ENCODE data around the gene ANKEF1.

Gene ANKEF1

GRCh38 chr20:10075606-10076005, 40.8 kb downstream of the ANKEF1 start:
- Mint-ChIP-seq H3K9me3 (no peaks in the 10 kb centered on the region), H3K4me1 (peaks cover 7% of the 10 kb centered on the region), H3K27me3 (ENCODE audit: low read depth, poor library complexity) (peaks cover 7% of the 10 kb centered on the region), H3K36me3 (ENCODE audit: low read depth) (no peaks in the 10 kb centered on the region), H3K27ac (no peak overlapping the region), H3K4me3 (no peak overlapping the region)
- no peak for TF ChIP-seq CTCF (IDR thresholded peaks at IDR 0.05)
- DNase-seq: no peak

GRCh38 chr20:10076126-10077080, 41.6 kb downstream of the ANKEF1 start:
- H3K4me1 Mint-ChIP-seq: peaks cover 7% of the 10 kb centered on the region
- H3K9me3 Mint-ChIP-seq: no peaks in the 10 kb centered on the region
- TF ChIP-seq CTCF (IDR thresholded peaks at IDR 0.05): no peak
- no peak for DNase-seq
- no peak overlapping the region for H3K4me3 Mint-ChIP-seq
- no peaks in the 10 kb centered on the region for H3K36me3 Mint-ChIP-seq (ENCODE audit: low read depth)
- peaks cover 7% of the 10 kb centered on the region for H3K27me3 Mint-ChIP-seq (ENCODE audit: low read depth, poor library complexity)
- no peak overlapping the region for H3K27ac Mint-ChIP-seq

GRCh38 chr20:10077081-10077471, 42.3 kb downstream of the ANKEF1 start:
- no peaks in the 10 kb centered on the region for H3K9me3 Mint-ChIP-seq
- H3K27ac Mint-ChIP-seq: no peak overlapping the region
- H3K36me3 Mint-ChIP-seq (ENCODE audit: low read depth): no peaks in the 10 kb centered on the region
- peaks cover 7% of the 10 kb centered on the region for H3K4me1 Mint-ChIP-seq
- H3K27me3 Mint-ChIP-seq (ENCODE audit: low read depth, poor library complexity): peaks cover 7% of the 10 kb centered on the region
- TF ChIP-seq CTCF (IDR thresholded peaks at IDR 0.05): peak; percentile 41
- peak; percentile 11 for DNase-seq
- no peak overlapping the region for H3K4me3 Mint-ChIP-seq

GRCh38 chr20:10077886-10078285, 43.1 kb downstream of the ANKEF1 start:
- Mint-ChIP-seq H3K9me3 (no peaks in the 10 kb centered on the region), H3K36me3 (ENCODE audit: low read depth) (no peaks in the 10 kb centered on the region), H3K27ac (no peak overlapping the region), H3K4me1 (peaks cover 7% of the 10 kb centered on the region), H3K4me3 (no peak overlapping the region), H3K27me3 (ENCODE audit: low read depth, poor library complexity) (peaks cover 2% of the 10 kb centered on the region)
- TF ChIP-seq CTCF (IDR thresholded peaks at IDR 0.05): no peak
- no peak for DNase-seq

- H3K9me3 Mint-ChIP-seq: no peaks in the 10 kb centered on the region
- TF ChIP-seq CTCF (IDR thresholded peaks at IDR 0.05): no peak
- peaks cover 2% of the 10 kb centered on the region for H3K27me3 Mint-ChIP-seq (ENCODE audit: low read depth, poor library complexity)
- no peak overlapping the region for H3K4me3 Mint-ChIP-seq
- H3K4me1 Mint-ChIP-seq: peaks cover 7% of the 10 kb centered on the region
- H3K27ac Mint-ChIP-seq: no peak overlapping the region
- H3K36me3 Mint-ChIP-seq (ENCODE audit: low read depth): no peaks in the 10 kb centered on the region
- no peak for DNase-seq
These were observed 43.6 kb downstream of the ANKEF1 start for GRCh38 chr20:10078403-10078802.

- Mint-ChIP-seq H3K27me3 (ENCODE audit: low read depth, poor library complexity) (peaks cover 2% of the 10 kb centered on the region), H3K4me3 (no peak overlapping the region), H3K27ac (no peak overlapping the region), H3K4me1 (peaks cover 12% of the 10 kb centered on the region), H3K9me3 (no peaks in the 10 kb centered on the region), H3K36me3 (ENCODE audit: low read depth) (no peaks in the 10 kb centered on the region)
- no peak for TF ChIP-seq CTCF (IDR thresholded peaks at IDR 0.05)
- no peak for DNase-seq
These were observed 45.2 kb downstream of the ANKEF1 start for GRCh38 chr20:10079964-10080363.
